Kidney (tissue), 14 donors: ENCODE measurements around the gene ZNF219. TPM values are rescaled to one million over a fixed set of nuclear protein-coding genes. Genes with fewer than 3 reads are reported as not detected.

ENCODE experiments used
- DNase-seq, 5 donors: peaks; one replicate each; pipeline ENCODE4 v3.0.0-alpha.2; 2013 to 2020
- FAIRE-seq: peaks from 2 replicates; lab custom pipeline; 2012; peaks lifted over from hg19 to GRCh38; lab: Jason Lieb, UNC
- H3K27ac ChIP-seq, 2 donors: one replicate each; pipeline ENCODE4 v1.7.0; 2013; ENCODE audit warnings: low read depth in 2 of 2, low read length in 2 of 2, inconsistent platforms in 1 of 2
- H3K27me3 ChIP-seq: one replicate; pipeline ENCODE4 v1.7.1; 2013; ENCODE audit warnings: low read length, inconsistent platforms; ENCODE audit not compliant: control insufficient read depth, insufficient read depth
- H3K36me3 ChIP-seq, 3 donors: one replicate each; pipeline versions ENCODE4 v1.7.0 to v1.7.1; 2013; ENCODE audit warnings: low read length in 3 of 3, control low read depth in 1 of 3, inconsistent platforms in 1 of 3; ENCODE audit not compliant: insufficient read depth in 3 of 3, control insufficient read depth in 2 of 3
- H3K4me1 ChIP-seq, 3 donors: one replicate each; pipeline versions ENCODE4 v1.7.0 to v1.7.1; 2013; ENCODE audit warnings: low read length in 3 of 3, inconsistent platforms in 1 of 3, low read depth in 1 of 3; ENCODE audit not compliant: control insufficient read depth in 2 of 3, insufficient read depth in 2 of 3
- H3K4me3 ChIP-seq, 3 donors: one replicate each; pipeline versions ENCODE4 v1.7.0 to v1.8.1; 2013; ENCODE audit warnings: low read length in 3 of 3, control low read depth in 1 of 3, inconsistent platforms in 1 of 3
- H3K9ac ChIP-seq, 3 donors: one replicate each; pipeline versions ENCODE4 v1.7.0 to v1.7.1; 2013; ENCODE audit warnings: low read length in 3 of 3, control low read depth in 1 of 3, inconsistent platforms in 1 of 3
- H3K9me3 ChIP-seq, 3 donors: one replicate each; pipeline versions ENCODE4 v1.7.0 to v1.7.1; 2013; ENCODE audit warnings: low read length in 3 of 3, control low read depth in 1 of 3, inconsistent platforms in 1 of 3; ENCODE audit not compliant: control insufficient read depth in 2 of 3, insufficient read depth in 1 of 3
- CTCF ChIP-seq: IDR thresholded peaks from 3 replicates; pipeline ENCODE4 v1.5.1; 2012; ENCODE audit warnings: mild to moderate bottlenecking, moderate library complexity, borderline replicate concordance; ENCODE audit not compliant: insufficient read depth; ENCODE audit errors: extremely low read depth
- intact Hi-C: fragments of 100-400 bp; cut with DNase I; formaldehyde crosslinking; loops from one replicate; pipeline ENCODE4 v1.11.1; 2022
- polyA plus RNA-seq: library from polyadenylated mRNA; stranded (reverse); fragments of 350-450 nt; fragmentation: Illumina TruSeq; extraction: RNeasy Lipid Tissue Mini Kit (QIAGEN cat#74804); gene quantifications from one replicate; pipeline ENCODE4 v1.2.3, GENCODE V29; 2014; ENCODE audit warnings: low read depth, low replicate concordance; ENCODE audit not compliant: insufficient read depth
- total RNA-seq: library from RNA; stranded (reverse); fragmentation: NEBNext Ultra II Directional; extraction: Animal tissue kit (Norgen Biotek cat#: 25700); gene quantifications from one replicate; pipeline ENCODE4 v1.2.1, GENCODE V29; 2021
- donor health status: control.
- donor health status: control.
- donor health status: control.
- donor health status: control.
- donor health status: control.
- donor health status: DM: yes; HTN: yes; CAD: no.
- donor health status: Normal renal cell carcinoma (clear cell type).

The ZNF219 gene
- total and polyA plus RNA-seq, 2 donors from 2014 or later = 12.6 to 24.6 TPM

GRCh38 chr14:21120686-21121085 is 22.2 kb upstream of the ZNF219 start:
- no peak for FAIRE-seq
- no peak for DNase-seq
- Histone ChIP-seq H3K4me3 (no peak overlapping the region), H3K27ac (no peak overlapping the region), H3K9me3 (no peaks in the 10 kb centered on the region), H3K27me3 (no peaks in the 10 kb centered on the region), H3K36me3 (no peaks in the 10 kb centered on the region), H3K4me1 (no peaks in the 10 kb centered on the region), H3K9ac (no peak overlapping the region)
- TF ChIP-seq CTCF = no peak
- intact Hi-C loops = no loop called here

- no peak overlapping the region for H3K4me3 ChIP-seq
- no peaks in the 10 kb centered on the region for H3K4me1 ChIP-seq
- H3K27ac ChIP-seq = no peak overlapping the region
- no peak overlapping the region for H3K9ac ChIP-seq
- intact Hi-C loops = no loop called here
- TF ChIP-seq CTCF = no peak
- no peaks in the 10 kb centered on the region for H3K36me3 ChIP-seq
- FAIRE-seq (no peak), DNase-seq (no peak)
- H3K27me3 ChIP-seq = no peaks in the 10 kb centered on the region
- no peaks in the 10 kb centered on the region for H3K9me3 ChIP-seq
Observed at GRCh38 chr14:21118933-21119332, 20.5 kb upstream of the ZNF219 start.

DNA sequence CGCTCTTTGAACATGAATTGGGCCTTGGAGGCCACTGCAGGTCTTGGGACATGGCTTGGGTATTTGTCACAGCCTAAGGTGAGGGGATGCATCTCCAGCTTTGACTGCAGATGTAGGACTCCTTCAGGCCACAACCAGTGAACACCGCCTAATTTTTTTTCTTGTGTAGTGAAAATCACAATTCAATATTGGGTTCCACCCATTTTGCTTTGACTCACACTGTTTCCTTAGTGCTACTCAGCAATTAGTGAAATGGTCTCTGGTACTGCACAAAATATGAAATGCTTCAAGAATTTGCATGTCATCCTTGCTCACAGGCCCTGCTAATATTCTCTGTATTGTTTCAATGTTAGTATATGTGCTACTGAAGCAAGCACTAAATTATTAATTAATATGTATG is 14.9 kb upstream of the ZNF219 start:
- H3K4me3 ChIP-seq = no peak overlapping the region
- H3K4me1 ChIP-seq = no peaks in the 10 kb centered on the region
- no peaks in the 10 kb centered on the region for H3K36me3 ChIP-seq
- no peak for FAIRE-seq
- no peaks in the 10 kb centered on the region for H3K27me3 ChIP-seq
- no peak for DNase-seq
- no peak for TF ChIP-seq CTCF
- intact Hi-C loops = no loop called here
- H3K9ac ChIP-seq = no peak overlapping the region
- no peaks in the 10 kb centered on the region for H3K9me3 ChIP-seq
- no peak overlapping the region for H3K27ac ChIP-seq

- no peak overlapping the region for H3K9ac ChIP-seq
- no peaks in the 10 kb centered on the region for H3K36me3 ChIP-seq
- H3K27ac ChIP-seq = no peak overlapping the region
- H3K9me3 ChIP-seq = no peaks in the 10 kb centered on the region
- H3K4me1 ChIP-seq = peaks cover 0 to 2% (median 0%) of the 10 kb centered on the region in 3 donors
- no peak for FAIRE-seq
- DNase-seq = no peak
- no peak for TF ChIP-seq CTCF
- H3K27me3 ChIP-seq = no peaks in the 10 kb centered on the region
- H3K4me3 ChIP-seq = no peak overlapping the region
- intact Hi-C loops = no loop called here
Observed at GRCh38 chr14:21112255-21112654, 13.8 kb upstream of the ZNF219 start.
